OCI-LY1 (cell line): ENCODE measurements around the gene GNPTG.
A peak's percentile ranks its signal among the peaks of the same experiment; 100 is the strongest.

Source experiments
- H2AFZ ChIP-seq: fragments of 200-600 bp; sonication (generic), shearing (Covaris generic); 2 replicates; pipeline ENCODE4 v1.6.0; 2014; ENCODE audit warnings: antibody characterized with exemption, mild to moderate bottlenecking, low read length
- H3F3A ChIP-seq: fragments of 200-600 bp; sonication (generic), shearing (Covaris generic); 2 replicates; pipeline ENCODE4 v1.6.0; 2014; ENCODE audit warnings: mild to moderate bottlenecking, antibody characterized with exemption, low read length, moderate library complexity; ENCODE audit not compliant: insufficient read depth
- H3K27ac ChIP-seq: fragments of 200-600 bp; sonication (generic); 2 replicates; pipeline ENCODE4 v1.5.1; 2014; ENCODE audit warnings: low read length, mixed run types, mild to moderate bottlenecking, low read depth; ENCODE audit not compliant: poor library complexity, severe bottlenecking
- H3K27me3 ChIP-seq: fragments of 200-600 bp; sonication (generic); 2 replicates; pipeline ENCODE4 v1.6.0; 2014; ENCODE audit warnings: antibody characterized with exemption, mild to moderate bottlenecking, low read length, moderate library complexity; ENCODE audit not compliant: insufficient read depth
- H3K36me3 ChIP-seq: fragments of 200-600 bp; sonication (generic); 2 replicates; pipeline ENCODE4 v1.6.1; 2014; ENCODE audit warnings: mild to moderate bottlenecking, antibody characterized with exemption, low read length, moderate library complexity, mixed read lengths; ENCODE audit not compliant: insufficient read depth
- H3K4me1 ChIP-seq: fragments of 200-600 bp; sonication (generic); 2 replicates; pipeline ENCODE4 v1.5.1; 2014; ENCODE audit warnings: mild to moderate bottlenecking, low read length, moderate library complexity; ENCODE audit not compliant: insufficient read depth, severe bottlenecking
- H3K4me2 ChIP-seq: fragments of 200-600 bp; sonication (generic), shearing (Covaris generic); 2 replicates; pipeline ENCODE4 v1.6.1; 2014; ENCODE audit warnings: low read length
- H3K4me3 ChIP-seq: fragments of 200-600 bp; sonication (generic); 2 replicates; pipeline ENCODE4 v1.5.1; 2014; ENCODE audit warnings: low read length, low read depth, mild to moderate bottlenecking, mixed read lengths; ENCODE audit not compliant: poor library complexity, severe bottlenecking
- H3K79me2 ChIP-seq: fragments of 200-600 bp; shearing (Covaris generic); 2 replicates; pipeline ENCODE4 v1.6.1; 2016; ENCODE audit warnings: mixed run types, low read length, mixed read lengths; ENCODE audit not compliant: insufficient read depth
- H3K9ac ChIP-seq: fragments of 200-600 bp; sonication (generic), shearing (Covaris generic); 2 replicates; pipeline ENCODE4 v1.6.1; 2014; ENCODE audit warnings: mild to moderate bottlenecking, low read length, mixed read lengths
- H3K9me2 ChIP-seq: fragments of 200-600 bp; sonication (generic), shearing (Covaris generic); 2 replicates; pipeline ENCODE4 v1.6.1; 2014; ENCODE audit warnings: low read depth, mild to moderate bottlenecking, low read length, mixed read lengths
- H3K9me3 ChIP-seq: fragments of 200-600 bp; shearing (Covaris generic); 2 replicates; pipeline ENCODE4 v1.6.1; 2014; ENCODE audit warnings: low read length, mixed read lengths
- H4K20me1 ChIP-seq: fragments of 200-600 bp; sonication (generic), shearing (Covaris generic); 2 replicates; pipeline ENCODE4 v1.6.0; 2016; ENCODE audit warnings: mild to moderate bottlenecking, low read length; ENCODE audit not compliant: insufficient read depth
- CTCF ChIP-seq: fragments of 200-600 bp; sonication (generic), shearing (Covaris generic); IDR thresholded peaks from 2 replicates; pipeline ENCODE4 v1.5.1; 2017; ENCODE audit warnings: mild to moderate bottlenecking, antibody characterized with exemption, low read length, moderate library complexity, mixed read lengths
- EZH2 ChIP-seq: fragments of 200-600 bp; sonication (generic), shearing (Covaris generic); IDR thresholded peaks from 2 replicates; pipeline ENCODE4 v1.8.0; 2017; ENCODE audit warnings: borderline replicate concordance, mixed run types, mild to moderate bottlenecking, antibody characterized with exemption, low read length, moderate library complexity, mixed read lengths

The GNPTG gene

DNA sequence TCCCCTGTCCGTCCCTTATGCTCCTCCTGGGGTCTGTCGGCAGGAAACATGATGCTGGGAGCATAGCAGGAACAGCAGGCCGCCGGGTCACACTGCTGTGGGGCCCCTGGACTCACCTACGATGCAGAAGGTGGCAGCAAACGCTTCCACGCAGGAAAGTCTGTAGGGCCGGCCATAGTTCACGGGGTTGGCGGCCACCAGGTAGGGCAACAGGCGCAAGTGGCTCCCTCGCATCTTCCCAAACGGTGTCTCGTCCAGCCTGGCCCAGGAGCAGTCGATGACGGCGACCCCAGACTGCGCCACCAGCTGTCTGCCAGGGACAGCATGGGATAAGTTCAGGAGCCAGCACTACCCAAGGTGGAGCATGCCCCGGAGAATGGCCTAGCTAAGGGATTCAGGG is 1.0 kb upstream of the GNPTG start:
- Histone ChIP-seq H3F3A (no peaks in the 10 kb centered on the region), H3K36me3 (peaks cover 19% of the 10 kb centered on the region), H3K4me1 (peaks cover 31% of the 10 kb centered on the region), H3K9ac (peak overlapping the region; percentile 84), H3K9me3 (no peaks in the 10 kb centered on the region), H3K79me2 (0 out of 2 replicates have a peak, but pooled peaks cover 7% of the 10 kb centered on the region), H3K4me2 (peak overlapping the region; percentile 90), H4K20me1 (no peaks in the 10 kb centered on the region), H3K9me2 (no peaks in the 10 kb centered on the region), H3K27me3 (no peaks in the 10 kb centered on the region), H3K27ac (no peak overlapping the region), H3K4me3 (peak overlapping the region; percentile 91), H2AFZ (no peak overlapping the region)
- TF ChIP-seq EZH2 (no peak), CTCF (no peak)

DNA sequence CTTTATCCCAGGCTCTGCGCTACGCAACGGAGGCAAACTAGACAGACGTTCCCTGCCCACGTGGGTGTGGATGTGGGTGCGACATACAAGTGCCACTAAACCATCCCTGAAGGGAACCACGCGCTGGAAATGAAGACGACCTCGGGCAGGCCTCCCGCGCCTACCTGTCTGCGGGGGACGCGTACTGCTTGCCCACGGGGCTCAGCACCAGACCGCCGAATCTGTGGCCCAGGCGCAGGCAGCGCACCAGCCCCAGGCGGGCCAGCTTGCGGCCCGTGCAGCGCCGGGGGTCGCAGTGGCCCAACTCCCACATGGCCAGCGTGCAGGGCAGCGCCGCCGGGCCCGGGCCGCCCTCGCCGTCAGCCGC is 533 bp upstream of the GNPTG start:
- Histone ChIP-seq H2AFZ (no peak overlapping the region), H3K9me3 (no peaks in the 10 kb centered on the region), H3K9ac (peak overlapping the region; percentile 84), H3K4me2 (peak overlapping the region; percentile 90), H3K27ac (no peak overlapping the region), H3K4me3 (peak overlapping the region; percentile 91), H3F3A (no peaks in the 10 kb centered on the region), H3K27me3 (no peaks in the 10 kb centered on the region), H3K36me3 (peaks cover 19% of the 10 kb centered on the region), H3K9me2 (no peaks in the 10 kb centered on the region), H3K79me2 (0 out of 2 replicates have a peak, but pooled peaks cover 7% of the 10 kb centered on the region), H4K20me1 (no peaks in the 10 kb centered on the region), H3K4me1 (peaks cover 31% of the 10 kb centered on the region)
- TF ChIP-seq CTCF (no peak), EZH2 (no peak)

DNA sequence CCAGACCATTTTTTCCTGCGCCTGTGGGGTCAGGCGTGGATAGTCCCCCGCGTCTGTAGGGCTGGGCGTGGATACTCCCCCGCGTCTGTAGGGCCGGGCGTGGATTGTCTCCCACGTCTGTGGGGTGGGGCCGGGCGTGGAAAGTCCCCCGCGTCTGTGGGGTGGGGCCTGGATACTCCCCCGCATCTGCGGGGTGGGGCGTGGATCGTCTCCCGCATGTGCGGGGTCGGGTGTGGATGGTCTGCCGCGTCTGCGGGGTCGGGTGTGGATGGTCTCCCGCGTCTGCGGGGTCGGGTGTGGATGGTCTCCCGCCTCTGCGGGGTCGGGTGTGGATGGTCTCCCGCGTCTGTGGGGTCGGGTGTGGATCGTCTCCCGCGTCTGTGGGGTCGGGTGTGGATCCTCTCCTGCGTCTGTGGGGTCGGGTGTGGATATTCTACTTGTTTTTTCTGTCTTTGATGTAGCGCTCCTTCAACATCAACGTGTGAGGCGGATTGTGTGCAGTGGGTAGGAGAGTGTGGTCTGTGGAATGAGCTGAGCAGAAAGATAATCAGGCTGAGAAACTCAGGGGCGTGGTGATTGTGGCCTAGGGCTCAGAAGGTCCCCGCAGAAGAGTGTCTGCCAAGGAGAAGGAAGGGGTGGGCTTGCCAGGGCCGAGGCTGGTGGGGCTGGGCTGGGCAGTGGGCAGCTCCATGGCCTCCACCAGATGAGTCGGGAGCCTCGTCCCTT is 3.2 kb downstream of the GNPTG start:
- Histone ChIP-seq H3K4me1 (peaks cover 29% of the 10 kb centered on the region), H3K9ac (no peak overlapping the region), H3F3A (no peaks in the 10 kb centered on the region), H3K4me3 (no peak overlapping the region), H2AFZ (no peak overlapping the region), H3K27ac (no peak overlapping the region), H3K27me3 (no peaks in the 10 kb centered on the region), H3K4me2 (no peak overlapping the region), H3K79me2 (0 out of 2 replicates have a peak, but pooled peaks cover 7% of the 10 kb centered on the region), H3K9me3 (no peaks in the 10 kb centered on the region), H4K20me1 (no peaks in the 10 kb centered on the region), H3K36me3 (peaks cover 9% of the 10 kb centered on the region), H3K9me2 (no peaks in the 10 kb centered on the region)
- TF ChIP-seq EZH2 (no peak), CTCF (no peak)
